ENCODE results near the gene SLC4A4. TPM values are rescaled to one million over a fixed set of nuclear protein-coding genes. Genes with fewer than 3 reads are reported as not detected.

Gene SLC4A4
- total and polyA plus RNA-seq, 2 experiments from 2014 or later = 9.6 to 14.2 TPM

DNA sequence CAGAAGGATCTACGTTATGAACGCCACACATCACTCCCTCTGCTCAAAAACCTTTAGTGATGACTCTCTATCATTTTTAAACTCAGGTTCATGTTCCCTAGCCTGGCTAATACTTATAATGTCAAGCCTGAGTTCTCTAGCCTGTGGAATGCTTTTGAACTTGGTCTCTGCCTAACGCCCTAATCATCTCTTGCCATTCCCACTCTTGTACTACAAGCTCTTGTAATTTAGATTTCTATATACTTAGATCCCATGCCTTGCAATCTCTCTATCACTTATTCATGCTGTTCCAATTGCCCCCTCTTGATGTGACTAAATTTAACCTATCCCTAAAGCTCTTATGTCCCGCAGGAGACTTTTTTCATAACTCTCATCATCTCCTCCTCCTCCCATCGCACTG is 40.3 kb downstream of the SLC4A4 start:
- TF ChIP-seq EZH2phosphoT487 (IDR thresholded peaks at IDR 0.05; ENCODE audit: low read depth, severe bottlenecking, unreplicated experiment) (no peak), EZH2 (IDR thresholded peaks at IDR 0.05; ENCODE audit: borderline replicate concordance) (no peak), CTCF (IDR thresholded peaks at IDR 0.05; ENCODE audit: poor library complexity) (no peak)
- no peaks in the 10 kb centered on the region for H3K79me2 ChIP-seq
- no peaks in the 10 kb centered on the region for H4K20me1 ChIP-seq (ENCODE audit: insufficient read depth, poor library complexity, severe bottlenecking)
- H3K27me3 ChIP-seq = no peaks in the 10 kb centered on the region
- no peak for DNase-seq (ENCODE audit: low spot score)
- H3K4me1 ChIP-seq (ENCODE audit: insufficient read depth) = peaks cover 5% of the 10 kb centered on the region
- 90% methylated on average over 5 of the region's 5 CpGs for WGBS (ENCODE audit: low lambda C conversion rate, missing lambda C conversion rate)
- no peaks in the 10 kb centered on the region for H3K36me3 ChIP-seq (replicated peaks; ENCODE audit: insufficient read depth, low read depth)
- H3K9me2 ChIP-seq (replicated peaks; ENCODE audit: insufficient read depth) = no peaks in the 10 kb centered on the region
- H3K9me3 ChIP-seq (ENCODE audit: low read depth) = no peaks in the 10 kb centered on the region
- no peak overlapping the region for H3K4me3 ChIP-seq
- H3K4me2 ChIP-seq = no peak overlapping the region
- no peak overlapping the region for H3K27ac ChIP-seq
- no peak overlapping the region for H2AFZ ChIP-seq

- Histone ChIP-seq H3K36me3 (replicated peaks; ENCODE audit: insufficient read depth, low read depth) (no peaks in the 10 kb centered on the region), H3K79me2 (no peaks in the 10 kb centered on the region), H3K4me1 (ENCODE audit: insufficient read depth) (peaks cover 5% of the 10 kb centered on the region), H3K9me2 (replicated peaks; ENCODE audit: insufficient read depth) (no peaks in the 10 kb centered on the region), H3K4me3 (no peak overlapping the region), H2AFZ (no peak overlapping the region), H4K20me1 (ENCODE audit: insufficient read depth, poor library complexity, severe bottlenecking) (no peaks in the 10 kb centered on the region), H3K4me2 (no peak overlapping the region), H3K27me3 (no peaks in the 10 kb centered on the region), H3K9me3 (ENCODE audit: low read depth) (no peaks in the 10 kb centered on the region), H3K27ac (no peak overlapping the region)
- TF ChIP-seq CTCF (IDR thresholded peaks at IDR 0.05; ENCODE audit: poor library complexity) (no peak), EZH2phosphoT487 (IDR thresholded peaks at IDR 0.05; ENCODE audit: low read depth, severe bottlenecking, unreplicated experiment) (no peak), EZH2 (IDR thresholded peaks at IDR 0.05; ENCODE audit: borderline replicate concordance) (no peak)
- DNase-seq (ENCODE audit: low spot score) = peak; percentile 18
- 57% methylated on average over 3 of the region's 3 CpGs for WGBS (ENCODE audit: low lambda C conversion rate, missing lambda C conversion rate)
Observed at GRCh38 chr4:71380788-71381187, 42.0 kb downstream of the SLC4A4 start.

DNA sequence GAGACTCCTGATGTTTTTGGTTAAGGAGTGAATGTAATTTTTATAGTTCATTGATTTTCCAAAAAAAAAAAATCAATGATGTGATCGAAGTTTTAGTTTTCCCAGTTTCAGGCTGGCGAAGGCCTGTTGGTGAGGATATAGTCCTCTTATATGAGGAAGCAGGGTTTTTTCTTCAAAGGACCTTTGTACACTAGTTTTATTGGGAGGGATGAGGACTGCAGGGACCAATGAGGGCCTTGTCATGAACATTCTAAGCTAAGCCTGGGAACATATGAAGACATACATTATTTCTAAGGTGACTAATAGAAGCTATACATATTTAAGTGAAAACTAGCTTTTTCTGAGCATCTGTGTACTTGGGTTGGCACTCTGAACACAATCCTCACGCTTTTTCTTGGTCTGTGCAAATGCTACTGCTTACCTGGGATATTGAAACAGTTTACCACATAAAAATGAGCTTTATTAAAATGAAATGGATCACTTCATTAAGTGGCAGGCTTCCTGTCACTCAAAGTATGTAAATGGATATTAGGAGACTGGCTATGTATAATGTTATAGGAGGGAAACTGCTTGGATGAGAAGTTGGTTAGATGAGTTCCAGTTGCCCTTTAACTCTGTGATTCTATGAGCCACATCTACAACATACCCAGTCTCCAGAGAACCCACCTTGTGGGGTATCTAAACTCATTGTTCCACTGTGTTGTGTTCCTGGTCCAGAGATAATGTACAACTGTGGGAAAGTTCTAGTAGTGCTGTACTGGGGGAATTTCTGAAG is 43.5 kb downstream of the SLC4A4 start:
- peaks cover 5% of the 10 kb centered on the region for H3K4me1 ChIP-seq (ENCODE audit: insufficient read depth)
- no peaks in the 10 kb centered on the region for H3K9me3 ChIP-seq (ENCODE audit: low read depth)
- no peak for TF ChIP-seq EZH2phosphoT487 (IDR thresholded peaks at IDR 0.05; ENCODE audit: low read depth, severe bottlenecking, unreplicated experiment)
- no peak for TF ChIP-seq CTCF (IDR thresholded peaks at IDR 0.05; ENCODE audit: poor library complexity)
- no peak for TF ChIP-seq EZH2 (IDR thresholded peaks at IDR 0.05; ENCODE audit: borderline replicate concordance)
- WGBS (ENCODE audit: low lambda C conversion rate, missing lambda C conversion rate) = 97% methylated on average over 3 of the region's 3 CpGs
- no peaks in the 10 kb centered on the region for H3K79me2 ChIP-seq
- no peaks in the 10 kb centered on the region for H3K27me3 ChIP-seq
- H4K20me1 ChIP-seq (ENCODE audit: insufficient read depth, poor library complexity, severe bottlenecking) = no peaks in the 10 kb centered on the region
- H2AFZ ChIP-seq = no peak overlapping the region
- no peaks in the 10 kb centered on the region for H3K9me2 ChIP-seq (replicated peaks; ENCODE audit: insufficient read depth)
- no peaks in the 10 kb centered on the region for H3K36me3 ChIP-seq (replicated peaks; ENCODE audit: insufficient read depth, low read depth)
- H3K4me3 ChIP-seq = no peak overlapping the region
- H3K4me2 ChIP-seq = no peak overlapping the region
- peak overlapping the region; percentile 55 for H3K27ac ChIP-seq
- DNase-seq (ENCODE audit: low spot score) = no peak
